OCI-LY7 (cell line): Measurements from ENCODE around the gene ADAMTSL4.

Experiments
- EZH2phosphoT487 ChIP-seq: fragments of 200-600 bp; sonication (generic); IDR thresholded peaks from 2 replicates; pipeline ENCODE4 v1.6.1; 2018; ENCODE audit warnings: low read depth, borderline replicate concordance, mild to moderate bottlenecking, mixed run types, antibody characterized with exemption, low read length, moderate library complexity, mixed read lengths
- TF ChIP-seq, protein P1 (sequence below): fragments of 200-600 bp; sonication (generic); conservative IDR thresholded peaks from 2 replicates; pipeline ENCODE4 v1.5.1; 2014; ENCODE audit warnings: mild to moderate bottlenecking, antibody characterized with exemption, low read length, moderate library complexity, mixed read lengths

DNA sequence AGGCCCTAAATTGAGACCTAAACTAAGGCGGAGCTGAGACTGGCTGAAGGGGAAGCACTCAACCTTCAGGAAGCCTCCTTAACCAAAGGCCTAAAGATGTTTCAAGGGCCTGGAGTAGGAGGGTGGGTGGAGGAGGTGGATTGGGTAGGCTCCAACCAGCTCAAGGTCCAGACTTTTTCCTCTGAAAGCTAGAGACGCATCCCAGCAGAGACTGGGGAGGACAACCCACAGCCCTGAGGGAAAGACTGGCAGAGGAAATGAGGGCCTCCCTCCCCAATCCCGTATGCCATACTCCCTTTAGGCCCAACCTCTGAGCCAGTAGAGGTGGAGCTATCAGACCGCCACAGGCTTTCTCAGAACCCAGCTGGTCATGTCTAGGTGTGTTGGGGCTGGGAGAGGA lies 40.2 kb upstream of the ADAMTSL4 start:
- TF ChIP-seq, protein P1, sequence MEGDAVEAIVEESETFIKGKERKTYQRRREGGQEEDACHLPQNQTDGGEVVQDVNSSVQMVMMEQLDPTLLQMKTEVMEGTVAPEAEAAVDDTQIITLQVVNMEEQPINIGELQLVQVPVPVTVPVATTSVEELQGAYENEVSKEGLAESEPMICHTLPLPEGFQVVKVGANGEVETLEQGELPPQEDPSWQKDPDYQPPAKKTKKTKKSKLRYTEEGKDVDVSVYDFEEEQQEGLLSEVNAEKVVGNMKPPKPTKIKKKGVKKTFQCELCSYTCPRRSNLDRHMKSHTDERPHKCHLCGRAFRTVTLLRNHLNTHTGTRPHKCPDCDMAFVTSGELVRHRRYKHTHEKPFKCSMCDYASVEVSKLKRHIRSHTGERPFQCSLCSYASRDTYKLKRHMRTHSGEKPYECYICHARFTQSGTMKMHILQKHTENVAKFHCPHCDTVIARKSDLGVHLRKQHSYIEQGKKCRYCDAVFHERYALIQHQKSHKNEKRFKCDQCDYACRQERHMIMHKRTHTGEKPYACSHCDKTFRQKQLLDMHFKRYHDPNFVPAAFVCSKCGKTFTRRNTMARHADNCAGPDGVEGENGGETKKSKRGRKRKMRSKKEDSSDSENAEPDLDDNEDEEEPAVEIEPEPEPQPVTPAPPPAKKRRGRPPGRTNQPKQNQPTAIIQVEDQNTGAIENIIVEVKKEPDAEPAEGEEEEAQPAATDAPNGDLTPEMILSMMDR = no peak
- no peak for TF ChIP-seq EZH2phosphoT487
